Heart right ventricle (tissue), 16 donors: ENCODE measurements around the gene SNTB2. TPM values are rescaled to one million over a fixed set of nuclear protein-coding genes. Genes with fewer than 3 reads are reported as not detected.

Experiments
- ATAC-seq, 8 donors: fragments of 200-7000 bp; cut with Tn5 transposase; one replicate each; pipeline ENCODE4 v1.9.1; 2020; ENCODE audit warnings: mild to moderate bottlenecking in 8 of 8, moderate library complexity in 8 of 8, moderate number of reproducible peaks in 1 of 8
- DNase-seq, 2 donors: peaks; one replicate each; pipeline ENCODE4 v3.0.0-alpha.2; 2020
- H3K27ac ChIP-seq, 10 donors: fragments of 200-600 bp; sonication (generic) in 2 of 10; one replicate each; pipeline versions ENCODE4 v1.5.0 to v1.8.0; 2020 to 2022; ENCODE audit warnings: mild to moderate bottlenecking in 3 of 10
- H3K27me3 ChIP-seq, 7 donors: fragments of 200-600 bp; one replicate each; pipeline ENCODE4 v1.8.0; 2021 to 2022; ENCODE audit warnings: mild to moderate bottlenecking in 2 of 7
- H3K36me3 ChIP-seq, 9 donors: fragments of 200-600 bp; sonication (generic) in 1 of 9; one replicate each; pipeline versions ENCODE4 v1.5.0 to v1.8.0; 2020 to 2022; ENCODE audit warnings: mild to moderate bottlenecking in 2 of 9
- H3K4me1 ChIP-seq, 9 donors: fragments of 200-600 bp; sonication (generic) in 1 of 9; one replicate each; pipeline versions ENCODE4 v1.5.0 to v1.8.0; 2020 to 2022; ENCODE audit warnings: mild to moderate bottlenecking in 4 of 9
- H3K4me3 ChIP-seq, 10 donors: fragments of 200-600 bp; sonication (generic) in 2 of 10; one replicate each; pipeline versions ENCODE4 v1.5.0 to v1.8.0; 2020 to 2022; ENCODE audit warnings: mild to moderate bottlenecking in 7 of 10, moderate library complexity in 2 of 10
- H3K9me3 ChIP-seq, 11 donors: fragments of 200-600 bp in 10 of 11; sonication (generic) in 2 of 11; one replicate each; pipeline versions ENCODE4 v1.5.0 to v1.8.0; 2013 to 2022; ENCODE audit warnings: mild to moderate bottlenecking in 2 of 11, control low read depth in 1 of 11, moderate library complexity in 1 of 11
- WGBS, 2 donors: extraction: QIAGEN DNeasy Blood & Tissue Kit; methylation state at CpG; one replicate each; pipeline ENCODE4 v1.1.7; 2013; ENCODE audit warnings: inconsistent platforms in 1 of 2; 5-methylcytosine and 5-hydroxymethylcytosine counted together
- intact Hi-C, 10 donors: fragments of 100-400 bp; cut with DNase I; formaldehyde crosslinking; loops; one replicate each; pipeline versions ENCODE4 v1.11.1 to v1.14.2; 2022
- polyA plus RNA-seq, 2 donors: library from polyadenylated mRNA; stranded (reverse); fragments of 200-250 nt; gene quantifications; one replicate each; pipeline ENCODE4 v1.2.3, GENCODE V29; 2013
- total RNA-seq, 10 donors: library from RNA; stranded (reverse); fragmentation: NEBNext Ultra II Directional in 3 of 10; extraction: Animal tissue kit (Norgen Biotek cat#: 25700) in 3 of 10; gene quantifications; one replicate each; pipeline versions ENCODE4 v1.2.1 to v1.2.4, GENCODE V29; 2021 to 2023
- TF ChIP-seq, protein P1 (sequence below), 9 donors: fragments of 200-600 bp; sonication (generic) in 2 of 9; IDR thresholded peaks; one replicate each; pipeline versions ENCODE4 v1.5.0 to v1.8.0; 2021 to 2022; ENCODE audit warnings: antibody characterized with exemption in 9 of 9, mild to moderate bottlenecking in 5 of 9, moderate library complexity in 1 of 9
- donor health status: Arrhythmogenic right ventricular cardiomyopathy.
- donor health status: ischemic (EF 13 %, LVEDD 7.1; RV severe dilation, severe dysfunction).
- donor health status: healthy with polysubstance abuse.
- donor health status: DM: no; HTN: yes; CAD: no.
- donor health status: DM: no; HTN: no; CAD: no.
- donor health status: ischemic (EF 25% LVEDD 6.9; RV normal size, moderate dysfunction).
- donor health status: ischemic (EF 25% LVEDD 5.7; RV mildly dilated, moderate dysfunction).
- donor health status: healthy.
- donor health status: DM: yes; HTN: yes; CAD: no.
- donor health status: Ischemic cardiomyopathy.
- donor health status: ischemic (EF 35%, LVEDD 5.7; RV mildly dilated, moderate dysfunction).
- donor health status: nonischemic (EF 11% LVEDD 7.7; RV severe dilation, severe dysfunction).
- donor health status: DM: yes; HTN: yes; CAD: no.
- donor health status: PGD.
- donor health status: ischemic (EF 29% LVEDD 5.4; RV normal size, mild dysfunction).
- donor health status: nonischemic (EF 23%, LVEDD 6.1; RV moderate dilation, normal function).

SNTB2 gene
- total and polyA plus RNA-seq, 12 donors = 3.0 to 15.7 (median 9.1) TPM

DNA sequence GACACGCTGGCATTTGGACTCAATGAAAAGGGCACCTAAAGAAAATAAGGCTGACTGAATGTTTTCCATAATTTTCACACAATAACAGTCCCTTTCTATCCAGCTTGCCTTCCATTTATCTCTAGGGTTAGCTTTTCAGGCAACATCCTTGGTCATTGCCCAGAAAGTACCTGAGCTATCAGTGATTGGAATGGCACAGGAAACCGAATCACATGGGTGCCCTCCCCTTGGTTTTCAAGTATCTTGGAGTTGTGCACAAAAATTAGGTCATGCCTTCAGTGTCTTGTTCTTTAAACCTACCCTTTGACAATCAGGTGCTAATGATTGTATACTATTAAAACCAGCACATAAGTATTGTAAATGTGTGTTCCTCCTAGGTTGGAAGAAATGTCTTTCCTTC, 120.9 kb downstream of the SNTB2 start:
- no peaks in the 10 kb centered on the region for H3K27me3 ChIP-seq
- H3K4me1 ChIP-seq = peaks cover 5 to 18% (median 16%) of the 10 kb centered on the region in 9 donors
- peaks cover 0 to 21% (median 0%) of the 10 kb centered on the region in 9 donors for H3K36me3 ChIP-seq
- no peak overlapping the region for H3K27ac ChIP-seq
- intact Hi-C loops = no loop called here
- TF ChIP-seq, protein P1, sequence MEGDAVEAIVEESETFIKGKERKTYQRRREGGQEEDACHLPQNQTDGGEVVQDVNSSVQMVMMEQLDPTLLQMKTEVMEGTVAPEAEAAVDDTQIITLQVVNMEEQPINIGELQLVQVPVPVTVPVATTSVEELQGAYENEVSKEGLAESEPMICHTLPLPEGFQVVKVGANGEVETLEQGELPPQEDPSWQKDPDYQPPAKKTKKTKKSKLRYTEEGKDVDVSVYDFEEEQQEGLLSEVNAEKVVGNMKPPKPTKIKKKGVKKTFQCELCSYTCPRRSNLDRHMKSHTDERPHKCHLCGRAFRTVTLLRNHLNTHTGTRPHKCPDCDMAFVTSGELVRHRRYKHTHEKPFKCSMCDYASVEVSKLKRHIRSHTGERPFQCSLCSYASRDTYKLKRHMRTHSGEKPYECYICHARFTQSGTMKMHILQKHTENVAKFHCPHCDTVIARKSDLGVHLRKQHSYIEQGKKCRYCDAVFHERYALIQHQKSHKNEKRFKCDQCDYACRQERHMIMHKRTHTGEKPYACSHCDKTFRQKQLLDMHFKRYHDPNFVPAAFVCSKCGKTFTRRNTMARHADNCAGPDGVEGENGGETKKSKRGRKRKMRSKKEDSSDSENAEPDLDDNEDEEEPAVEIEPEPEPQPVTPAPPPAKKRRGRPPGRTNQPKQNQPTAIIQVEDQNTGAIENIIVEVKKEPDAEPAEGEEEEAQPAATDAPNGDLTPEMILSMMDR (IDR thresholded peaks at IDR 0.05) = no peak
- ATAC-seq (no peak), DNase-seq (no peak)
- 91 to 93% methylated on average over 2 of the region's 2 CpGs for WGBS, 2 donors
- no peak overlapping the region for H3K4me3 ChIP-seq
- H3K9me3 ChIP-seq = no peaks in the 10 kb centered on the region

DNA sequence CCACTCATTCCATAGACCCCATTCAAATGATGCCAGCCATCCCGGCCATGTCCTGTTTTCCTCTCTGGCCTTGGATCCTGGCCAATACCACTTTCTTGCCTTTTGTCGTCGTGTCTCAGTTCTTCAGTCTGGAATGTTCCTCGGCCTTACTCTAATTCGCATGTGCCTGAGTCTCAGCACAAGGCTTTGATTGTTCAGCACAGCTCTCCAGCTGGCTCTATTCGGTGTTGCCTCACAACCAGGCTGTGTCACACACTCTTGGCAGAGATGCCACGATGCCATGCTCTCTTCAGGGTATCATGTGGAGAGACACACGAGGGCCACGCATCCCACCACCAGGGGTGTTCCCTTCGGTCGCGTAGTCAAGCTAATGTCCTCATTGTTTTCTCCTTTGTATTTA, 122.4 kb downstream of the SNTB2 start:
- no peak for DNase-seq
- no peak overlapping the region for H3K4me3 ChIP-seq
- H3K9me3 ChIP-seq = no peaks in the 10 kb centered on the region
- ATAC-seq = no peak
- H3K27me3 ChIP-seq = no peaks in the 10 kb centered on the region
- TF ChIP-seq, protein P1 (IDR thresholded peaks at IDR 0.05) = no peak
- 84 to 90% methylated on average over 12 of the region's 12 CpGs for WGBS, 2 donors
- no peak overlapping the region for H3K27ac ChIP-seq
- peaks cover 5 to 33% (median 24%) of the 10 kb centered on the region in 9 donors for H3K4me1 ChIP-seq
- H3K36me3 ChIP-seq = peaks cover 0 to 22% (median 7%) of the 10 kb centered on the region in 9 donors
- intact Hi-C loops = no loop called here

DNA sequence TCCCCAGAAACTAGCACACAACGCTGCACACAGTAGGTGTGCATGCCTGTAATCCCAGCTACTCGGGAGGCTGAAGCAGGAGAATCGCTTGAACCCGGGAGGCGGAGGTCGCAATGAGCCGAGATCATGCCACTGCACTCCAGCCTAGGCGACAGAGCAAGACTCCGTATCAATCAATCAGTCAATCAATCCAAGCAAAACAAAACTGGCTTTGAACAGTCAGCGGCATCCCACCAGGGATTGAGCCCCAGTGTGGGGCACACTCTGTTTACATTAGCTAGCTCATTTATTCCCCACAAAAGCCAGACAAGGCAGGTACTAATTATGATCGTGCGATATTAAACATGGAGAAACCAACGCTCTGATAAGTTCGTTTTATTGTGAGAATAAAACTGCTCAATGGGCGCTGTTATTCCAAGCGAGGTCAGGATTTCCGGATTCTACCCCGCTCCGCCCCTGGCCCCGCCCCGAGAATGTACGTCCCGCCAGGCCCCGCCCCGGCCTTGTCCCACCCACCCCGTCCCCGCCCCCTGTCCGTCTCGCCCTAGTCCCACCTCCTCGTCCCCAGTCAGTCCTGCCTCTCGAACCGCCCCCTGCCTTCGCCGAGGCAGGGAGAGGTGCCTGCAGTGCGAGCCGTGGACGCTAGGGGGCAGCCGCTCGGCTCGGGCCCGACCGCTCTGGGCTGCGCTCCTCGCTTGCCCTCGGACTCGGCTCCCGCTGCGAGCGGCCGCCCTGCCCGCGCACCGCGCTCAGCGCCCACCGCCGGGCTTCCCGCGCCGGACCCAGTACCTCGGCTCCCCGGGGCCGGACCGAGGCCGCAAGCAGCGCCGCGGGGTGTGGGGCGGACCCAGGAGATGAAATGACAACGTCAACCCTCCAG, 123.9 kb downstream of the SNTB2 start, which contains the start of gene VPS4A:
Gene VPS4A (plus strand): TSS at position 698 of the 880 bp plus-strand sequence. CDS start 162 bp downstream, at position 860.
- intact Hi-C loops = loop anchor here in 2 of 10 donors (1.0 to 2.0 kb wide), 2 partner anchors 28 kb away; partner anchors contain the start of genes COG8 (in 2 of the 2) and NIP7 (in 2 of the 2)
- Histone ChIP-seq H3K27ac (peak within 1 kb of the TSS; percentile 36 to 97 (median 90)), H3K27me3 (no peaks in the 10 kb centered on the region), H3K4me3 (peak within 1 kb of the TSS; percentile 77 to 99 (median 88)), H3K36me3 (peaks cover 0 to 29% (median 7%) of the 10 kb centered on the region in 9 donors), H3K9me3 (no peaks in the 10 kb centered on the region), H3K4me1 (peaks cover 5 to 44% (median 25%) of the 10 kb centered on the region in 9 donors)
- TF ChIP-seq, protein P1 (IDR thresholded peaks at IDR 0.05) = peak; percentile 76 to 95 (median 91)
- WGBS, 2 donors = 9 to 10% methylated on average over 62 to 70 of the region's 70 CpGs
- ATAC-seq = peak; percentile 94 to 98 (median 96)
- DNase-seq = peak; percentile 96 to 97

DNA sequence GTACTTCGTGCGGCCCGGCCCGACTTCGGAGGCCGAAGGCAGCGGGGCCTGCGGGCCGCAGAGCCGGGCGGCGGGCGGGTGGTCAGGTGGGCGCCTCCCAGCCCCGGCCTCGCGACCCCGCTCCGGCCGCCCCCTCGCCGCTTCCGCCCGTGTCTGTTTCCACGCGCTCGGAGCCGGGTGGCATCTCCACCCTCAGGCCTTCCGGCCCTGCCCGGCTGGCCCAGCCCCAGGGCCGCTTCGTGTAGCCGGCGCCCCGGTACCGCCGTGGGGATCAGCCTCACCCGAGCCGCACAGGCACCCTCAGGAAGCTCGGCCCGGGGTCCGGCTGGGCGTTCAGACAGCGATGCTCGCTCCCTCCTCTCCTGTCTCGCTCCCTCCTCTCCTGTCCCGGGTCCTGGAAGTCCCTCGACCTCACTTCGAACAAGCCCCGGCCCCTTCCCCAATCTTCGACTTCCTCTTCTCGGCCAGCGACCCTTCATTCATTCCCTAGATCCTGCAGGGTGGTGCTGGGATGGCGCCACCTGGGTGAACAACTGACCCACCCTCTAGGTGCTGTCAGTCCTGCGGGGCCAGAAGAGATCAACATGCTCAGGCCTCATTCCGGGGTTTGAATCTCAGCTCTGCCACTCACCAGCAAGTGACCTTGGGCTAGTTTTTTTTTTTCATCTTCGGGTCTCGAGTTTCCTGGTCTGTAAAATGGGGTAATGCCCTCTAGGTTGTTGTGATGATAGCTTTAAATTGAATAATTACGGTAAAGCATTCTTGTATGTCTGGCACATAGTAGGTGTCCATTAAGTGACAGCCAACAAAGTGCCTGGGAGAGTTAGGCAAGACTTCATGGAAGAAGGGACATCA, 124.8 kb downstream of the SNTB2 start:
- intact Hi-C loops = loop anchor here in 2 of 10 donors (1.0 to 2.0 kb wide), 2 partner anchors 27 to 28 kb away; partner anchors contain the start of genes COG8 (in 2 of the 2) and NIP7 (in 2 of the 2)
- ATAC-seq (peak; percentile 4 to 55 (median 40)), DNase-seq (no peak)
- H3K36me3 ChIP-seq = peaks cover 0 to 38% (median 14%) of the 10 kb centered on the region in 9 donors
- H3K27me3 ChIP-seq = no peaks in the 10 kb centered on the region
- WGBS, 2 donors = 1 to 2% methylated on average over 49 to 59 of the region's 59 CpGs
- H3K4me1 ChIP-seq = peaks cover 5 to 44% (median 25%) of the 10 kb centered on the region in 9 donors
- TF ChIP-seq, protein P1 (IDR thresholded peaks at IDR 0.05) = no peak
- H3K4me3 ChIP-seq = peak overlapping the region; percentile 77 to 99 (median 88)
- H3K27ac ChIP-seq = peak overlapping the region; percentile 36 to 97 (median 90)
- H3K9me3 ChIP-seq = no peaks in the 10 kb centered on the region
